Spleen (tissue), 7 donors: ENCODE measurements around the gene APOBEC3A.

Source experiments
- POLR2A ChIP-seq, 3 donors: fragments of 450-650 bp; IDR thresholded peaks; one replicate each; pipeline ENCODE4 v1.5.1; 2017; ENCODE audit warnings: antibody characterized with exemption in 3 of 3, mild to moderate bottlenecking in 1 of 3
- POLR2AphosphoS5 ChIP-seq, 3 donors: sonication (generic); formaldehyde crosslinking; IDR thresholded peaks; one replicate each; pipeline ENCODE4 v1.5.1; 2017; ENCODE audit warnings: antibody characterized with exemption in 3 of 3
- TF ChIP-seq, protein P1 (sequence below), 11 experiments: fragments of 200-600 bp in 7 of 11; fragments of 450-650 bp in 4 of 11; sonication (generic) in 4 of 11; IDR thresholded peaks in 8 of 11; conservative IDR thresholded peaks in 3 of 11; 1 replicate in 7 of 11; 2 replicates in 4 of 11; pipeline versions ENCODE4 v1.4.0 to v1.8.0; 2016 to 2021; ENCODE audit warnings: antibody characterized with exemption in 11 of 11, inconsistent platforms in 4 of 11, mild to moderate bottlenecking in 1 of 11
- donor health status: DM: no; HTN: no; CAD: no; lungs with moderate emphysema.
- donor health status: DM: no; HTN: no; CAD: no.
- donor health status: DM: no; HTN: no; CAD: no.

DNA sequence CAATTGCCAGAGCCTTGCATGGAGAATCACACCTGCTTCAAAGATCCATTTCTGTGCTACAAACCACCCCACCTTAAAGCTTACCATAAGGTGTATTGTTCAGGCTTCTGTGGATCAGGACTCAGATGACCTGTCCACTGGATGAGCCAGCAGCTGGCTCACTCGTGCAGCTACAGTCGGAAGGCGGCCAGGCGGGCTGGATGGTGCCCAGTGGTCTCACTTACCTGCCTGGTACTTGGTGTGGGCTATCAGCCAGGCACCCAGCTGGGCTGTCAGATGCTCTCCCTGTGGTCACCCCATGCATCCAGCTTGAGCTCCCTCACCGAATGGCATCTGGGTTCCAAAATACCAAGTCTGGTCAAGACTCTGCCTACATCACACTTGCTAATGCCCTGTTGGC is 13.8 kb downstream of the APOBEC3A start:
- TF ChIP-seq, protein P1, sequence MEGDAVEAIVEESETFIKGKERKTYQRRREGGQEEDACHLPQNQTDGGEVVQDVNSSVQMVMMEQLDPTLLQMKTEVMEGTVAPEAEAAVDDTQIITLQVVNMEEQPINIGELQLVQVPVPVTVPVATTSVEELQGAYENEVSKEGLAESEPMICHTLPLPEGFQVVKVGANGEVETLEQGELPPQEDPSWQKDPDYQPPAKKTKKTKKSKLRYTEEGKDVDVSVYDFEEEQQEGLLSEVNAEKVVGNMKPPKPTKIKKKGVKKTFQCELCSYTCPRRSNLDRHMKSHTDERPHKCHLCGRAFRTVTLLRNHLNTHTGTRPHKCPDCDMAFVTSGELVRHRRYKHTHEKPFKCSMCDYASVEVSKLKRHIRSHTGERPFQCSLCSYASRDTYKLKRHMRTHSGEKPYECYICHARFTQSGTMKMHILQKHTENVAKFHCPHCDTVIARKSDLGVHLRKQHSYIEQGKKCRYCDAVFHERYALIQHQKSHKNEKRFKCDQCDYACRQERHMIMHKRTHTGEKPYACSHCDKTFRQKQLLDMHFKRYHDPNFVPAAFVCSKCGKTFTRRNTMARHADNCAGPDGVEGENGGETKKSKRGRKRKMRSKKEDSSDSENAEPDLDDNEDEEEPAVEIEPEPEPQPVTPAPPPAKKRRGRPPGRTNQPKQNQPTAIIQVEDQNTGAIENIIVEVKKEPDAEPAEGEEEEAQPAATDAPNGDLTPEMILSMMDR (IDR thresholded peaks at IDR 0.05 in 8 of 11, conservative IDR thresholded peaks at IDR 0.05 in 3 of 11): no peak
- TF ChIP-seq POLR2AphosphoS5 (IDR thresholded peaks at IDR 0.05) (no peak), POLR2A (IDR thresholded peaks at IDR 0.05) (no peak)
